DND-41 (cell line): Measurements from ENCODE around the gene SLCO4A1.

Source experiments
- EZH2 ChIP-seq: IDR thresholded peaks from 3 replicates; pipeline ENCODE4 v1.6.1; 2012; ENCODE audit warnings: borderline replicate concordance, low read depth, mild to moderate bottlenecking, moderate library complexity, low read length, inconsistent platforms; ENCODE audit not compliant: severe bottlenecking
- TF ChIP-seq, protein P1 (sequence below): IDR thresholded peaks from 2 replicates; pipeline ENCODE4 v1.5.1; 2012; ENCODE audit warnings: borderline replicate concordance, low read length, moderate library complexity, mild to moderate bottlenecking; ENCODE audit not compliant: poor library complexity, severe bottlenecking; ENCODE audit errors: extremely low read depth

DNA sequence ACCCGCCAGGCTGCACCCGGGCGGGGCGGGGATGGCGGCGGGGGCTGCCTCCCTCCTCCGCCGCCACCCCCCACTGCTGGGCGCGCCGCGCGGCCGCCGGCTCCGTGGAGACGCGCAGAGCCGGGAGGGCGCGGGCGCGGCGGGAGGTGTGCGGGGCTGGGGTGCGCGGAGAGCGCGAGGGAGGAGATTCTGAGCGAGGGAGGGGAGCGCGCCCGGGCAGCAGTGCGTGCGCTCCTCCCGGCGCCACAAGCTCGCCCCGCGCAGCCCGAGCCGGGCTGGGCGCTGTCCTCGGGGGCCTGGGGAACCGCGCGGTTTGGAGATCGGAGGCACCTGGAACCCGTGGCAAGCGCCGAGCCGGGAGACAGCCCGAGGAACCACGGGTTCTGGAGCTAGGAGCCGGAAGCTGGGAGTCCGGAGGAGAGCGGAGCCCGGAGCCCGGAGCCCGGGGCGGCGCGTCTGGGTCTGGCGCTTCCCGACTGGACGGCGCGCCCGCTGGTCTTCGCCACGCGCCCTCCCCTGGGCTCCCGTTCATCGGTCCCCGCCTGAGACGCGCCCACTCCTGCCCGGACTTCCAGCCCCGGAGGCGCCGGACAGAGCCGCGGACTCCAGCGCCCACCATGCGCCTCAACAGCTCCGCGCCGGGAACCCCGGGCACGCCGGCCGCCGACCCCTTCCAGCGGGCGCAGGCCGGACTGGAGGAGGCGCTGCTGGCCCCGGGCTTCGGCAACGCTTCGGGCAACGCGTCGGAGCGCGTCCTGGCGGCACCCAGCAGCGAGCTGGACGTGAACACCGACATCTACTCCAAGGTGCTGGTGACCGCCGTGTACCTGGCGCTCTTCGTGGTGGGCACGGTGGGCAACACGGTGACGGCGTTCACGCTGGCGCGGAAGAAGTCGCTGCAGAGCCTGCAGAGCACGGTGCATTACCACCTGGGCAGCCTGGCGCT is 66.6 kb downstream of the SLCO4A1 start, which contains the start of gene NTSR1:
- TF ChIP-seq, protein P1, sequence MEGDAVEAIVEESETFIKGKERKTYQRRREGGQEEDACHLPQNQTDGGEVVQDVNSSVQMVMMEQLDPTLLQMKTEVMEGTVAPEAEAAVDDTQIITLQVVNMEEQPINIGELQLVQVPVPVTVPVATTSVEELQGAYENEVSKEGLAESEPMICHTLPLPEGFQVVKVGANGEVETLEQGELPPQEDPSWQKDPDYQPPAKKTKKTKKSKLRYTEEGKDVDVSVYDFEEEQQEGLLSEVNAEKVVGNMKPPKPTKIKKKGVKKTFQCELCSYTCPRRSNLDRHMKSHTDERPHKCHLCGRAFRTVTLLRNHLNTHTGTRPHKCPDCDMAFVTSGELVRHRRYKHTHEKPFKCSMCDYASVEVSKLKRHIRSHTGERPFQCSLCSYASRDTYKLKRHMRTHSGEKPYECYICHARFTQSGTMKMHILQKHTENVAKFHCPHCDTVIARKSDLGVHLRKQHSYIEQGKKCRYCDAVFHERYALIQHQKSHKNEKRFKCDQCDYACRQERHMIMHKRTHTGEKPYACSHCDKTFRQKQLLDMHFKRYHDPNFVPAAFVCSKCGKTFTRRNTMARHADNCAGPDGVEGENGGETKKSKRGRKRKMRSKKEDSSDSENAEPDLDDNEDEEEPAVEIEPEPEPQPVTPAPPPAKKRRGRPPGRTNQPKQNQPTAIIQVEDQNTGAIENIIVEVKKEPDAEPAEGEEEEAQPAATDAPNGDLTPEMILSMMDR: no peak
- no peak for TF ChIP-seq EZH2
